ENCODE results near the gene SRP68. TPM values are rescaled to one million over a fixed set of nuclear protein-coding genes. Genes with fewer than 3 reads are reported as not detected.

SRP68 gene
- total RNA-seq, 1 donor from 2014 or later, result 76.1 TPM

GRCh38 chr17:75996665-75997590 lies 75.4 kb downstream of the SRP68 start:
- DNase-seq (no peak), ATAC-seq (ENCODE audit: low read depth) (peak; percentile 49)
- intact Hi-C loops (cut with micrococcal nuclease), result loop anchor here (1.0 kb wide), 1 partner anchor 18 kb away; the partner anchor contains the start of genes ACOX1 and TEN1
- CTCF ChIA-PET, result interaction anchor here (0.6 to 1.3 kb wide), 3 partner anchors 9 to 302 kb away, joined by 3 to 5 read pairs (median 3); no protein-coding TSS in a partner anchor
- peaks cover 19% of the 10 kb centered on the region for H3K4me1 Mint-ChIP-seq
- POLR2A ChIA-PET, result interaction anchor here (0.5 to 1.3 kb wide), 8 partner anchors 9 to 341 kb away, joined by 3 to 10 read pairs (median 4); partner anchors contain the start of genes ACOX1, TEN1 and TRIM65
- no peaks in the 10 kb centered on the region for H3K9me3 Mint-ChIP-seq
- TF ChIP-seq CTCF (IDR thresholded peaks at IDR 0.05), result no peak
- peaks cover 25% of the 10 kb centered on the region for H3K36me3 Mint-ChIP-seq (ENCODE audit: low read depth)
- H3K27me3 Mint-ChIP-seq, result no peaks in the 10 kb centered on the region
- peak overlapping the region; percentile 52 for H3K4me3 Mint-ChIP-seq
- H3K27ac Mint-ChIP-seq, result peak overlapping the region; percentile 64

GRCh38 chr17:75995385-75995925 lies 76.9 kb downstream of the SRP68 start:
- H3K4me3 Mint-ChIP-seq, result no peak overlapping the region
- H3K27me3 Mint-ChIP-seq, result no peaks in the 10 kb centered on the region
- ATAC-seq (ENCODE audit: low read depth), result no peak
- intact Hi-C loops (cut with micrococcal nuclease), result no loop called here
- no peak for DNase-seq
- TF ChIP-seq CTCF (IDR thresholded peaks at IDR 0.05), result no peak
- no peak overlapping the region for H3K27ac Mint-ChIP-seq
- H3K4me1 Mint-ChIP-seq, result peaks cover 28% of the 10 kb centered on the region
- H3K36me3 Mint-ChIP-seq (ENCODE audit: low read depth), result peaks cover 28% of the 10 kb centered on the region
- ChIA-PET CTCF (no interaction called here), POLR2A (no interaction called here)
- H3K9me3 Mint-ChIP-seq, result no peaks in the 10 kb centered on the region

GRCh38 chr17:75994802-75995370 lies 77.4 kb downstream of the SRP68 start:
- H3K4me3 Mint-ChIP-seq, result no peak overlapping the region
- H3K36me3 Mint-ChIP-seq (ENCODE audit: low read depth), result peaks cover 27% of the 10 kb centered on the region
- no peak for ATAC-seq (ENCODE audit: low read depth)
- TF ChIP-seq CTCF (IDR thresholded peaks at IDR 0.05), result no peak
- no peaks in the 10 kb centered on the region for H3K9me3 Mint-ChIP-seq
- DNase-seq, result no peak
- ChIA-PET POLR2A (no interaction called here), CTCF (no interaction called here)
- no peaks in the 10 kb centered on the region for H3K27me3 Mint-ChIP-seq
- intact Hi-C loops (cut with micrococcal nuclease), result no loop called here
- H3K4me1 Mint-ChIP-seq, result peaks cover 28% of the 10 kb centered on the region
- no peak overlapping the region for H3K27ac Mint-ChIP-seq

GRCh38 chr17:75991396-75991795 lies 80.9 kb downstream of the SRP68 start:
- Mint-ChIP-seq H3K9me3 (no peaks in the 10 kb centered on the region), H3K27me3 (no peaks in the 10 kb centered on the region), H3K4me3 (no peak overlapping the region), H3K27ac (no peak overlapping the region), H3K4me1 (peaks cover 14% of the 10 kb centered on the region), H3K36me3 (ENCODE audit: low read depth) (peaks cover 26% of the 10 kb centered on the region)
- TF ChIP-seq CTCF (IDR thresholded peaks at IDR 0.05), result no peak
- ChIA-PET POLR2A (interaction anchor here (0.6 to 1.7 kb wide), 7 partner anchors 11 to 238 kb away, joined by 3 to 15 read pairs (median 3); partner anchors contain the start of genes ACOX1, FBF1 and TEN1), CTCF (interaction anchor here (0.6 to 1.5 kb wide), 3 partner anchors 14 to 307 kb away, joined by 3 to 8 read pairs (median 4); no protein-coding TSS in a partner anchor)
- no peak for ATAC-seq (ENCODE audit: low read depth)
- no peak for DNase-seq
- intact Hi-C loops (cut with micrococcal nuclease), result no loop called here

Other genes with a start within 250 kb of the SRP68 start
- gene UNC13D, start 228.1 kb downstream of the SRP68 start, total RNA-seq, result 90.4 and 102 TPM in 2 replicates
- 66.0 and 68.7 TPM in 2 replicates for gene WBP2, start 217.2 kb downstream of the SRP68 start, total RNA-seq
- 3.1 and 3.5 TPM in 2 replicates for gene TRIM47, start 193.9 kb downstream of the SRP68 start, total RNA-seq
- gene TRIM65, start 175.6 kb downstream of the SRP68 start, total RNA-seq, result 20.0 and 22.4 TPM in 2 replicates
- 132 and 137 TPM in 2 replicates for gene MRPL38, start 167.6 kb downstream of the SRP68 start, total RNA-seq
- gene FBF1, start 131.5 kb downstream of the SRP68 start, total RNA-seq, result 13.2 and 15.1 TPM in 2 replicates
- 23.3 and 25.8 TPM in 2 replicates for gene ACOX1, start 93.4 kb downstream of the SRP68 start, total RNA-seq
- 22.7 and 23.2 TPM in 2 replicates for gene TEN1, start 93.3 kb downstream of the SRP68 start, total RNA-seq
- gene CDK3, start 71.7 kb downstream of the SRP68 start, total RNA-seq, result 11.4 and 14.1 TPM in 2 replicates
- gene EVPL, start 45.2 kb downstream of the SRP68 start, total RNA-seq, result not detected in 2 replicates
- 0.18 and 0.32 TPM in 2 replicates for gene GALR2, start 2.3 kb upstream of the SRP68 start, total RNA-seq
- gene ZACN, start 6.7 kb upstream of the SRP68 start, total RNA-seq, result 0.34 and 0.67 TPM in 2 replicates
- 133 and 146 TPM in 2 replicates for gene EXOC7, start 31.3 kb upstream of the SRP68 start, total RNA-seq
- 0.39 and 0.44 TPM in 2 replicates for gene FOXJ1, start 68.7 kb upstream of the SRP68 start, total RNA-seq
- gene RNF157, start 168.0 kb upstream of the SRP68 start, total RNA-seq, result 3.1 and 3.5 TPM in 2 replicates
- gene UBALD2, start 192.8 kb upstream of the SRP68 start, total RNA-seq, result 144 and 152 TPM in 2 replicates
- gene QRICH2, start 235.8 kb upstream of the SRP68 start, total RNA-seq, result 2.0 and 2.2 TPM in 2 replicates

Measured in activated B cell treated with CpG ODN at 0.5 μM for 24 hours (primary cell).